Epithelial cell of proximal tubule (primary cell): ENCODE measurements around the gene LRRC28. TPM values are rescaled to one million over a fixed set of nuclear protein-coding genes. Genes with fewer than 3 reads are reported as not detected.

ENCODE experiments used
- DNase-seq: peaks from one replicate; pipeline ENCODE4 v3.0.0-alpha.2; 2011; ENCODE audit warnings: low read depth
- H3K4me3 ChIP-seq: 2 replicates; pipeline ENCODE4 v1.5.1; 2011; ENCODE audit warnings: low read depth, mild to moderate bottlenecking, low read length
- CTCF ChIP-seq: conservative IDR thresholded peaks from 2 replicates; pipeline ENCODE4 v1.5.1; 2012; ENCODE audit warnings: low read depth, mild to moderate bottlenecking, low read length
- total RNA-seq: library from RNA; depleted of rRNA; stranded (reverse); fragments of >200 nt; gene quantifications from 2 replicates; pipeline ENCODE4 v1.2.3, GENCODE V29; 2015

Gene LRRC28
- total RNA-seq, 1 donor from 2014 or later = 15.0 TPM

- TF ChIP-seq CTCF = no peak
- DNase-seq = no peak
- H3K4me3 ChIP-seq = no peak overlapping the region
Measured at GRCh38 chr15:99409560-99409959, 158.3 kb downstream of the LRRC28 start.

GRCh38 chr15:99410477-99410876, 159.2 kb downstream of the LRRC28 start:
- TF ChIP-seq CTCF = no peak
- no peak for DNase-seq
- no peak overlapping the region for H3K4me3 ChIP-seq

DNA sequence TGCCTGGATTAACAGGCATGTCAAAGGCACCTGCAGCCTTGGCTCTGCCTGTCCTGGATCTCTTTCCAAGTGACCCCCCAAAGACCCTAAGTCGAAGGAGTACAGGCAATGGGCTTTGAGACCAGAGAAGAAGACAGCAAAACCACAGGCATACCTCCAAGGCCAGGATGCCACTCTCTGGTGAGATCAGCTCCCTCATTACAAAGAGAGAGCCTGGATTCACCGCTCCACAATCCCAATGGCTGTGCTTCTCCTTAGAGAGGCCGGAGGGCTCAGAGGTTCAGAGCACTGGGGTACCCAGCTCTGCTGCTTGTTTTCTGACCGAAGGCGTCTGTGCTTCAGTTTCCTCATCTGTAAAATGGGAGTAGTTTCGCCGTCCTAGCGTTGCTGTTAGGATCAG, 160.0 kb downstream of the LRRC28 start:
- H3K4me3 ChIP-seq = no peak overlapping the region
- no peak for TF ChIP-seq CTCF
- DNase-seq = no peak

DNA sequence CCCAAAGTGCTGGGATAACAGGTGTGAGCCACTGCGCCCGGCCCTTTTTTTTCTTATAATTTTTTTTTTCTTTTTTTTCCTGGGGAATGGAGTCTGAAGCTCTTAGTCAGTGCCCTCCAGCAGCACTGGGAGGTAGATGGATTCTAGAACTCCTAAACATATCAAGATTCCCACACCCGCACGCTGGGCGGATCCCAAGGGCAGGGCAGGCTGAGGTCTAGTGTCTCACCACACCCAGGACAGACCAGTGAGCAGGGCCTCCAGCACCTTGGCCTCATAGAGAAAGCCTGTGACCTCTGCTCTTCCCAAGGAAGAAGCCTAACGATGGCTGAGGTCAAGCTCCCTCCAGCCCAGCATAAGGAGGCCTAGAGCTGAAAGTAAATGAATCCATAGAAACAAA, 160.8 kb downstream of the LRRC28 start:
- no peak overlapping the region for H3K4me3 ChIP-seq
- DNase-seq = no peak
- TF ChIP-seq CTCF = no peak

GRCh38 chr15:99412626-99413025, 161.3 kb downstream of the LRRC28 start:
- no peak for DNase-seq
- no peak overlapping the region for H3K4me3 ChIP-seq
- no peak for TF ChIP-seq CTCF

DNA sequence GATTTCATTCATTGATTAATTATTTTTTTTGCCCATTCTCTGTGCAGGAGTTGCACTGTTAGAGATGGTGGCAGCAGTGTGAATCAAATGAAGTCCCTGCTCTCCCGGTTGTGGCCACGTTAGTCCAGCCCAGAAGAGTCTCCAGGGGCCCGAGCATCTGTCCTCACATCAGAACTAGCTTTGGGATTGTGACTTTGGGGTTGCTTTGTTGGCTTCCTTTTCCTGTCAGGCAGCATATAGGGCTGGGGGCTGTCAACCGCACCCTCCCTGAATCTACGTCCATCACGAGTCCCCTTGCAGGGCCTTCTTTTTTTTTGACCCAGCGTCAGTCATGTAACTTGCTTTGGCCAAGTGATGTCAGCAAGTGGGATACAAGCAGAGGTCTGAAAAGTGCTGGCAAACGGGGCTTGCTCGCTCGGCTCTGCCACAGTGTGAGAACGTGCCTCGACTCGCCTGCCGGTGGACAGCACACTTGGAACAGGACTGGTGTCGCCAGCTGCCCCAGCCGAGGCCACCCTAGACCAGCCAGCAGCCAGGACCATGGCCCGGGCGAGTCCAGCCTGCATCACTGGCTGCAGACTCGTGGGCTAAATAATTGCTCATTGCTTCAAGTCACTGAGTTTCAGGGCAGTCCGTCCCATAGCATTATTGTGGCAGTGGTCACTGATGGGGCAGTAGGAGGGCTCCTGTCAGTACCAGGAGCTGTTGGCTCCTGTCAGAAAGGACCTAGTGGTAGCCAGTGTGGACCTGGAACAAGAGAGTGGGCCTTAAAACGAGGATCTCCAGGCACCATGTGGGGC, 162.9 kb downstream of the LRRC28 start:
- TF ChIP-seq CTCF = no peak
- DNase-seq = no peak
- no peak overlapping the region for H3K4me3 ChIP-seq
